ENCODE measurements around the gene CACNA2D2. TPM values are rescaled to one million over a fixed set of nuclear protein-coding genes. Genes with fewer than 3 reads are reported as not detected.

Gene CACNA2D2
- total and polyA plus RNA-seq, 2 of the 8 experiments (the other 6 are each of a cell fraction or from before 2014, with no cell fraction given), result 14.1 to 25.0 TPM

DNA sequence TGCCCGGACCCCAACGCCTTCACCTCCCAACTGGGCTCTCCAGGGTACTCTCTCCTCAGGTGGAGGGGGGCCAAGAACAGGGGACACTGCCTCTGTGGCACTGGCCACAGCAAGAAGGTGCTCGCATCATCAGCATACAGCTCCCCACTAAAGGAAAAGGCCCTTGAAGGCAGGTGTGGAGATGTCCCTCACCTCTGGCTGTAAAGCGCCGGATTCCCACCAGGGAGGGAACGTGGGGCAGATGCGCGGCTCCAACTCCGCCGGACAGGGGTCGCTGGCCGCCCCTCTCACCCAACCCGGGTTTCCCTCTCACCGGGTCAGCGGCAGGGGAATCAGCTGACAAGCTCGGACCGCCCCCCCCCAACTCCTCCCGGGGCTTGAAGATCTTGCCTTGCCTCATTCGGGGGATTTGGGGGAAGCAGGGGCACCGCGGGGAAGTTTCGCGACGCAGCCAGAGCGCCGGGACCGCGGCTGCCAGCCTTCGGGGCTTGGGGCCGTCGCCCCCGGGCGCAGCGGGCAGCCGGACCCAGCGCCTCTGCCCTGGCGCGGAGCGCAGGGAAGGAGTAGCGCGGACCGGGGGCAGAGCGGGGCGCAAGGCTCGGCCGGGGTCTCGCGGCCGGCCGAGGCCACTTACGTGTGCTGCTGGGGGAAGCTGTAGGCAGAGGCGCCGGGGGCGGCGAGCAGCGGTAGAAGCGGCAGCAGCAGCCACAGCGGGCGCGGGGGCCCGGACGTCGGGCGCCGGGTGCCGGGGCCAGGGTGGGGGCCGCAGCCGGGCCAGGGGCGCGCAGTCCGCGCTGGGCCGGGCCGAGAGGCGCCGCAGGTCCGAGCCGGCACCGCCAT lies 630 bp downstream of the CACNA2D2 start (continued):
- TF ChIP-seq, protein P1, sequence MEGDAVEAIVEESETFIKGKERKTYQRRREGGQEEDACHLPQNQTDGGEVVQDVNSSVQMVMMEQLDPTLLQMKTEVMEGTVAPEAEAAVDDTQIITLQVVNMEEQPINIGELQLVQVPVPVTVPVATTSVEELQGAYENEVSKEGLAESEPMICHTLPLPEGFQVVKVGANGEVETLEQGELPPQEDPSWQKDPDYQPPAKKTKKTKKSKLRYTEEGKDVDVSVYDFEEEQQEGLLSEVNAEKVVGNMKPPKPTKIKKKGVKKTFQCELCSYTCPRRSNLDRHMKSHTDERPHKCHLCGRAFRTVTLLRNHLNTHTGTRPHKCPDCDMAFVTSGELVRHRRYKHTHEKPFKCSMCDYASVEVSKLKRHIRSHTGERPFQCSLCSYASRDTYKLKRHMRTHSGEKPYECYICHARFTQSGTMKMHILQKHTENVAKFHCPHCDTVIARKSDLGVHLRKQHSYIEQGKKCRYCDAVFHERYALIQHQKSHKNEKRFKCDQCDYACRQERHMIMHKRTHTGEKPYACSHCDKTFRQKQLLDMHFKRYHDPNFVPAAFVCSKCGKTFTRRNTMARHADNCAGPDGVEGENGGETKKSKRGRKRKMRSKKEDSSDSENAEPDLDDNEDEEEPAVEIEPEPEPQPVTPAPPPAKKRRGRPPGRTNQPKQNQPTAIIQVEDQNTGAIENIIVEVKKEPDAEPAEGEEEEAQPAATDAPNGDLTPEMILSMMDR (IDR thresholded peaks at IDR 0.05; ENCODE audit: control extremely low read depth in 1 of 3, insufficient read depth in 1 of 3, low read depth in 1 of 3, low read length in 3 of 3), result peak in 2 of 3 experiments; percentile 25 to 31; a peak in 3 of 4 replicates
- TF ChIP-seq YY1 (IDR thresholded peaks at IDR 0.05; ENCODE audit: low read depth, low read length) (no peak), KDM5A (IDR thresholded peaks at IDR 0.05; ENCODE audit: low read length) (no peak), SUZ12 (IDR thresholded peaks at IDR 0.05; ENCODE audit: low read length) (no peak; the same call in 1 of the 2 replicates), RBBP5 (IDR thresholded peaks at IDR 0.05; ENCODE audit: borderline replicate concordance, low read depth, low read length) (0 out of 2 replicates have a peak, but pooled peaks have one; percentile 37), POLR2AphosphoS5 (IDR thresholded peaks at IDR 0.05; ENCODE audit: low read depth, low read length) (no peak), GABPA (IDR thresholded peaks at IDR 0.05; ENCODE audit: borderline replicate concordance, insufficient read depth, low read length) (no peak), RAD21 (IDR thresholded peaks at IDR 0.05 in 1 of 2, conservative IDR thresholded peaks at IDR 0.05 in 1 of 2; ENCODE audit: low read depth in 2 of 2, low read length in 2 of 2) (peak; percentile 21 to 36; a peak in 3 of 4 replicates), CBX5 (IDR thresholded peaks at IDR 0.05; ENCODE audit: low read depth, low read length) (no peak), PHF8 (conservative IDR thresholded peaks at IDR 0.05; ENCODE audit: low read depth, low read length) (no peak), SIX5 (IDR thresholded peaks at IDR 0.05; ENCODE audit: low read depth, low read length) (no peak)
- TF ChIP-seq, protein P2, sequence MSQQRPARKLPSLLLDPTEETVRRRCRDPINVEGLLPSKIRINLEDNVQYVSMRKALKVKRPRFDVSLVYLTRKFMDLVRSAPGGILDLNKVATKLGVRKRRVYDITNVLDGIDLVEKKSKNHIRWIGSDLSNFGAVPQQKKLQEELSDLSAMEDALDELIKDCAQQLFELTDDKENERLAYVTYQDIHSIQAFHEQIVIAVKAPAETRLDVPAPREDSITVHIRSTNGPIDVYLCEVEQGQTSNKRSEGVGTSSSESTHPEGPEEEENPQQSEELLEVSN (IDR thresholded peaks at IDR 0.05), result no peak

Measured in H1 (cell line).